ENCODE results near the gene WFIKKN1.

Gene WFIKKN1

DNA sequence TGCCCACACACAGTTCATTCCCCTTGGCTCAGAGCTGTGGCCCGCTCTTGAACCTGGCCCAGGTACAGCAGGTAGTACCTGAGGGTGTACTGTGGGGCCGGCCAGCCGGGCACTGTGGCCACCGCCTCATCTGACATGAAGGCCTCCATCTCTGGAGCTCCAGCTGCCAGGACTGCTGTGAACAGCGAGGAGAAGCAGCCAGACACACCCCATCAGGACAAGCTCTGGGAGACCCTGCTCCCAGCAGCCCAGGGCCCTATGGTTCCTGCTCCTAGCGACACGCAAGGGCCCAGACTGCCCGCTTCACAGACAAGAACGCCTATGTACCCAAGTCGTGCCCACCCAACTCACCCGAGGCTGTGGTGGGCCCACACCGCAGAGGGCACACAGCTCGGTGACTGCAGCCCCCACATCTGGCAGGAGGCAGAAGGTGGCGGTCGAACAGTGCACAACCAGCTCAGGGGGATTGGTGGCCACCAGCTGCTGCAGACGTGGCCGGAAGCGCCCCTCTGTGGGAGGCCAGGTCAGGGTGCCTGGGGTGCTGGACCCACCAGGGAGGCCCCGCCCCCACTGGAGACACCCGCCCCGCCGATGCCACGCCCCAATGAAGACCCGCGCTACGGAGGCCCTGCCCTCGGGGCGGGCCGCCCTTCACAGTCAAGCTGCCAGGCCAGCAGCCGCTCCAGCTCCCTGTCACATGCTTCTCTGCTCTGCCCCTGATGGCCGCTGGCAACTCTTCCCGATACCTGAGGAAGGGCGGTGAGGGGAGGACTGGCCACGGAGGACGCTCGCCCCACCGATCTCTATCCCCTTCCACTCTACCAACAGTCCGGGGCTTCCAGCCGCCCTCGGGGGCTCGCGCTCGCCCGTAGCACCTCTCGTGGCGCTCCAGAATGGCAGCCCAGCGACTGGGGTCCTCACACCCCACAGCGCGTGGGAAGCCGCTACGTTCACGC, 48.4 kb downstream of the WFIKKN1 start:
- peak overlapping the region; percentile 86 for H4K8ac ChIP-seq (ENCODE audit: low read length)
- peak overlapping the region; percentile 52 to 80 for H3K4me3 ChIP-seq (ENCODE audit: insufficient read depth in 1 of 2, low read depth in 1 of 2, low read length in 2 of 2)
- no peaks in the 10 kb centered on the region for H3K9me3 ChIP-seq (ENCODE audit: control insufficient read depth, low read length)
- peak overlapping the region; percentile 50 to 95 for H3K18ac ChIP-seq (ENCODE audit: low read depth in 1 of 2, low read length in 2 of 2)
- H3K23ac ChIP-seq (ENCODE audit: low read length in 2 of 2): no peak overlapping the region
- peak overlapping the region; percentile 70 for H4K91ac ChIP-seq (ENCODE audit: low read length)
- peak overlapping the region in 1 of 2 experiments; percentile 92 for H3K14ac ChIP-seq (ENCODE audit: low read length in 2 of 2)
- DNase-seq: peak; percentile 67
- peak overlapping the region; percentile 1 for H2AK5ac ChIP-seq (ENCODE audit: low read length, severe bottlenecking)
- peaks cover 68% of the 10 kb centered on the region for H3K4me1 ChIP-seq (ENCODE audit: control insufficient read depth, insufficient read depth, low read depth, low read length)
- H2BK120ac ChIP-seq (ENCODE audit: low read depth, low read length): no peak overlapping the region
- H2BK15ac ChIP-seq (ENCODE audit: low read depth, poor library complexity, severe bottlenecking): peak overlapping the region; percentile 15
- peak overlapping the region; percentile 10 to 92 for H3K4ac ChIP-seq (ENCODE audit: low read depth in 1 of 2, low read length in 2 of 2)
- H3K36me3 ChIP-seq (ENCODE audit: control insufficient read depth in 1 of 2, insufficient read depth in 2 of 2, low read depth in 1 of 2, low read length in 2 of 2): peaks cover 22 to 51% of the 10 kb centered on the region in 2 experiments
- H2AFZ ChIP-seq (ENCODE audit: low read depth, low read length): peak overlapping the region; percentile 33
- no peaks in the 10 kb centered on the region for H3K27me3 ChIP-seq (ENCODE audit: control insufficient read depth in 1 of 2, insufficient read depth in 1 of 2, low read length in 2 of 2)
- H3K79me1 ChIP-seq (replicated peaks; ENCODE audit: low read length, poor library complexity, severe bottlenecking): peaks cover 6% of the 10 kb centered on the region
- H3K27ac ChIP-seq (ENCODE audit: low read length, poor library complexity, severe bottlenecking): peak overlapping the region; percentile 83
- H2BK5ac ChIP-seq (ENCODE audit: low read depth, low read length, poor library complexity, severe bottlenecking): no peak overlapping the region
- H3K4me2 ChIP-seq (ENCODE audit: low read length, poor library complexity, severe bottlenecking): peak overlapping the region; percentile 88
- H2BK12ac ChIP-seq (ENCODE audit: low read length in 2 of 2): peak overlapping the region; percentile 14 to 70
- H3K9ac ChIP-seq (ENCODE audit: low read length): peak overlapping the region; percentile 55
- 38% methylated on average over 46 of the region's 52 CpGs for WGBS

DNA sequence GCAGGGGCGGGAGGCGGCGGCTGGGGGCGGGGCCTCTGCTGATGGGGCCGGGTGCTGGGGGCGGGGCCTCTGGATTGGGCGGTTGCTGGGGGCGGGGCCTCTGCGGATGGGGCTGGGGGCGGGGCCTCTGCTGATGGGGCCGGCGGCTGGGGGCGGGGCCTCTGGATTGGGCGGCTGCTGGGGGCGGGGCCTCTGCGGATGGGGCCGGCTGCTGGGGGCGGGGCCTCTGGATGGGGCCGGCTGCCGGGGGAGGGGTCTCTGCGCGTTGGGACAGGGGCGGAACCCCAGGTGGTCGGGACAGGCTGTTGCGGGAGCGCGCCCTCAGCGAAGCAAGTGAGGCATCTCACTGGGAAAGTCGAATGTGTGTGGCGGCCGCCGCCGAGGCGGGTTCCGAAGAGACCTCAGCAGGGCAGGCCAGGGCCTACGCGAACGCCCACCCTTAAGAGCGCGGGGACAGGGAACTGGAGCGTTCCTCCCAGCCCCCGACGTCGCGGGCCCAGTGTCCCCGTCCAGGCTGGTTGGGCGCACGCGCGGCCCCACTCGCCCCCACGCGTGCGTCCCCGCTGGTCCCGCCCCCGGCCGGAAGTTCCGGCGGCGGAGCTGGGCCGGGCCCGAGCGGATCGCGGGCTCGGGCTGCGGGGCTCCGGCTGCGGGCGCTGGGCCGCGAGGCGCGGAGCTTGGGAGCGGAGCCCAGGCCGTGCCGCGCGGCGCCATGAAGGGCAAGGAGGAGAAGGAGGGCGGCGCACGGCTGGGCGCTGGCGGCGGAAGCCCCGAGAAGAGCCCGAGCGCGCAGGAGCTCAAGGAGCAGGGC, 49.2 kb downstream of the WFIKKN1 start, which contains the start of gene STUB1:
TSS of gene STUB1 (plus strand) at position 597 of the 811 bp plus-strand sequence. CDS start at position 713, 116 bp downstream.
- peak within 1 kb of the TSS; percentile 91 to 92 for H3K4ac ChIP-seq (ENCODE audit: low read depth in 1 of 2, low read length in 2 of 2)

DNA sequence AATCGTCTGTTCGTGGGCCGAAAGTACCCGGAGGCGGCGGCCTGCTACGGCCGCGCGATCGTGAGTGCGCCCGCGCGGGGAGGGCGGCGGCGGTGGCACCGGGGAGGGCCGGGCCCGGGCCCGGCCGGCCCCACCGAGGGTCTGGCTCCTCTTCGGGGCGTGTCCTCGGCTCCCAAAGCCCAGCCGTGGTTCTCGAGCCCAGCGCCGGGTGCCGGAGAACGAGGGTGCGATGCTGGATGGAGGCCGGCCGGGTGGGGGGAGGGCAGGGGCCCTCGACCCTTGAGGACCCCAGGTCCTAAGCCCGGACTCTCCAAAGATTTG, 49.8 kb downstream of the WFIKKN1 start:
- Histone ChIP-seq H3K36me3 (ENCODE audit: control insufficient read depth in 1 of 2, insufficient read depth in 2 of 2, low read depth in 1 of 2, low read length in 2 of 2) (peaks cover 29 to 58% of the 10 kb centered on the region in 2 experiments), H3K27me3 (ENCODE audit: control insufficient read depth in 1 of 2, insufficient read depth in 1 of 2, low read length in 2 of 2) (no peaks in the 10 kb centered on the region), H3K18ac (ENCODE audit: low read depth in 1 of 2, low read length in 2 of 2) (peak overlapping the region; percentile 50 to 76), H3K9me3 (ENCODE audit: control insufficient read depth, low read length) (no peaks in the 10 kb centered on the region), H3K4me2 (ENCODE audit: low read length, poor library complexity, severe bottlenecking) (peak overlapping the region; percentile 83), H3K23ac (ENCODE audit: low read length in 2 of 2) (no peak overlapping the region), H3K79me1 (replicated peaks; ENCODE audit: low read length, poor library complexity, severe bottlenecking) (peaks cover 14% of the 10 kb centered on the region), H4K91ac (ENCODE audit: low read length) (peak overlapping the region; percentile 52), H2BK12ac (ENCODE audit: low read length in 2 of 2) (no peak overlapping the region), H2BK15ac (ENCODE audit: low read depth, poor library complexity, severe bottlenecking) (no peak overlapping the region), H3K27ac (ENCODE audit: low read length, poor library complexity, severe bottlenecking) (peak overlapping the region; percentile 59), H3K9ac (ENCODE audit: low read length) (peak overlapping the region; percentile 94), H2BK5ac (ENCODE audit: low read depth, low read length, poor library complexity, severe bottlenecking) (peak overlapping the region; percentile 20), H3K14ac (ENCODE audit: low read length in 2 of 2) (peak overlapping the region in 1 of 2 experiments; percentile 80), H3K4ac (ENCODE audit: low read depth in 1 of 2, low read length in 2 of 2) (peak overlapping the region; percentile 65 to 91), H3K4me3 (ENCODE audit: insufficient read depth in 1 of 2, low read depth in 1 of 2, low read length in 2 of 2) (peak overlapping the region; percentile 80 to 93), H3K4me1 (ENCODE audit: control insufficient read depth, insufficient read depth, low read depth, low read length) (peaks cover 71% of the 10 kb centered on the region), H4K8ac (ENCODE audit: low read length) (peak overlapping the region; percentile 72), H2AK5ac (ENCODE audit: low read length, severe bottlenecking) (no peak overlapping the region), H2AFZ (ENCODE audit: low read depth, low read length) (no peak overlapping the region), H2BK120ac (ENCODE audit: low read depth, low read length) (peak overlapping the region; percentile 45)
- WGBS: under 1% methylated on average over 38 of the region's 38 CpGs
- no peak for DNase-seq

More for the DNA sequence above, 49.2 kb downstream of the WFIKKN1 start, which contains the start of gene STUB1:
- Histone ChIP-seq H2AK5ac (ENCODE audit: low read length, severe bottlenecking) (no peak within 1 kb of the TSS), H3K36me3 (ENCODE audit: control insufficient read depth in 1 of 2, insufficient read depth in 2 of 2, low read depth in 1 of 2, low read length in 2 of 2) (peaks cover 24 to 52% of the 10 kb centered on the region in 2 experiments), H3K27me3 (ENCODE audit: control insufficient read depth in 1 of 2, insufficient read depth in 1 of 2, low read length in 2 of 2) (no peaks in the 10 kb centered on the region), H4K8ac (ENCODE audit: low read length) (peak within 1 kb of the TSS; percentile 92), H3K9ac (ENCODE audit: low read length) (peak within 1 kb of the TSS; percentile 94), H2BK12ac (ENCODE audit: low read length in 2 of 2) (peak within 1 kb of the TSS in 1 of 2 experiments; percentile 70), H3K4me2 (ENCODE audit: low read length, poor library complexity, severe bottlenecking) (peak within 1 kb of the TSS; percentile 88), H2BK15ac (ENCODE audit: low read depth, poor library complexity, severe bottlenecking) (peak within 1 kb of the TSS; percentile 15), H2AFZ (ENCODE audit: low read depth, low read length) (peak within 1 kb of the TSS; percentile 81), H2BK5ac (ENCODE audit: low read depth, low read length, poor library complexity, severe bottlenecking) (peak within 1 kb of the TSS; percentile 20), H3K18ac (ENCODE audit: low read depth in 1 of 2, low read length in 2 of 2) (peak within 1 kb of the TSS; percentile 58 to 99), H3K4me3 (ENCODE audit: insufficient read depth in 1 of 2, low read depth in 1 of 2, low read length in 2 of 2) (peak within 1 kb of the TSS; percentile 80 to 93), H3K79me1 (replicated peaks; ENCODE audit: low read length, poor library complexity, severe bottlenecking) (peaks cover 8% of the 10 kb centered on the region), H4K91ac (ENCODE audit: low read length) (peak within 1 kb of the TSS; percentile 83), H3K4me1 (ENCODE audit: control insufficient read depth, insufficient read depth, low read depth, low read length) (peaks cover 71% of the 10 kb centered on the region), H3K14ac (ENCODE audit: low read length in 2 of 2) (peak within 1 kb of the TSS in 1 of 2 experiments; percentile 92), H3K27ac (ENCODE audit: low read length, poor library complexity, severe bottlenecking) (peak within 1 kb of the TSS; percentile 88), H3K9me3 (ENCODE audit: control insufficient read depth, low read length) (no peaks in the 10 kb centered on the region), H3K23ac (ENCODE audit: low read length in 2 of 2) (peak within 1 kb of the TSS in 1 of 2 experiments; percentile 85), H2BK120ac (ENCODE audit: low read depth, low read length) (peak within 1 kb of the TSS; percentile 91)
- DNase-seq: peak; percentile 90
- 3% methylated on average over 46 of the region's 91 CpGs for WGBS
